Measurements from ENCODE around the gene UQCR10. TPM values are rescaled to one million over a fixed set of nuclear protein-coding genes. Genes with fewer than 3 reads are reported as not detected.

The UQCR10 gene
- total and polyA plus RNA-seq, 2 of the 4 experiments (the other 2 are of a cell fraction) = 103 to 260 TPM

DNA sequence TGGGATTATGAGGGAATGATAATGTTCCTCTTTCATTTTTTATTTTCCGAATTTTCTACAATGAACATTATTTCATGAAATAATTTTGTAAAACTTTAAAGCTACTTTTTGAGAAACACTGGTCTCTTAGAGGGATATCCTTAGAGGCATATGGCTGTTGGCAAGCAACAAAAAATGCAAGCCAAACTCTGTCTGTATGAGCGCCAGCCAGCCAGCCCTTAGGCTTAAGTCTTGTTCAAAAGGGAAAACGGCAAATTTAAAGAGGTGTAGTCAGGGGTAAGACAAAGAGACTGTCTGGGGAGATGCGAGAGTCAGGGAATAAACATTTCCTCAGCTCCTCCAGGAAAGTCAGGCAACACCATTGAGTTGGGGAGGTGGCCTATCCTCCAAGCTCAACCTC lies 48.4 kb downstream of the UQCR10 start:
- H4K5ac ChIP-seq (ENCODE audit: low read depth, low read length) = no peak overlapping the region
- no peaks in the 10 kb centered on the region for H3K9me1 ChIP-seq (ENCODE audit: insufficient read depth, low read length)
- intact Hi-C loops (cut with micrococcal nuclease) = no loop called here
- H2BK20ac ChIP-seq (ENCODE audit: low read depth, low read length) = no peak overlapping the region
- no peak overlapping the region for H3K14ac ChIP-seq (replicated peaks; ENCODE audit: low read depth, low read length)
- no peak overlapping the region for H2BK120ac ChIP-seq (ENCODE audit: low read depth, low read length)
- H3K4me3 ChIP-seq (ENCODE audit: insufficient read depth, low read depth, low read length) = no peak overlapping the region
- no peak overlapping the region for H3K18ac ChIP-seq (ENCODE audit: low read depth, low read length)
- no peak overlapping the region for H2BK5ac ChIP-seq (ENCODE audit: low read depth, low read length, poor library complexity, severe bottlenecking)
- H3K9me3 ChIP-seq (ENCODE audit: control insufficient read depth, insufficient read depth, low read length) = no peaks in the 10 kb centered on the region
- no peak overlapping the region for H4K91ac ChIP-seq (ENCODE audit: insufficient read depth, low read depth, low read length)
- POLR2A ChIA-PET (ENCODE audit: unreplicated experiment) = interaction anchor here (0.7 kb wide), 1 partner anchor 253 kb away, joined by 5 read pairs; no protein-coding TSS in a partner anchor
- ATAC-seq (ENCODE audit: low read depth) = no peak
- peaks cover 1% of the 10 kb centered on the region; the same call in 1 of the 2 replicates for H3K4me1 ChIP-seq (ENCODE audit: control insufficient read depth, insufficient read depth, low read length)
- no peak for DNase-seq
- in situ Hi-C loops (cut with MboI; ENCODE audit: low sequenced_read_pairs) = no loop called here
- dilution Hi-C loops (cut with HindIII; ENCODE audit: low sequenced_read_pairs, unreplicated experiment) = no loop called here
- CTCF ChIA-PET = no interaction called here
- H3K36me3 ChIP-seq (ENCODE audit: control insufficient read depth, insufficient read depth, low read length) = peaks cover 49% of the 10 kb centered on the region
- H2AK5ac ChIP-seq (ENCODE audit: low read depth, low read length) = no peak overlapping the region
- H3K27me3 ChIP-seq (ENCODE audit: control insufficient read depth, insufficient read depth, low read length) = no peaks in the 10 kb centered on the region
- TF ChIP-seq MXI1 (IDR thresholded peaks at IDR 0.05; ENCODE audit: borderline replicate concordance, low read depth, low read length) (no peak), NFE2L2 (IDR thresholded peaks at IDR 0.05; ENCODE audit: low read depth, low read length) (no peak), CEBPB (IDR thresholded peaks at IDR 0.05; ENCODE audit: low read depth, low read length) (no peak), MAFK (IDR thresholded peaks at IDR 0.05; ENCODE audit: low read depth, low read length) (no peak), RAD21 (IDR thresholded peaks at IDR 0.05; ENCODE audit: low read length) (no peak), CHD1 (IDR thresholded peaks at IDR 0.05; ENCODE audit: low read depth, low read length) (no peak), MAZ (IDR thresholded peaks at IDR 0.05; ENCODE audit: borderline replicate concordance, low read depth, low read length) (no peak), POLR2A (IDR thresholded peaks at IDR 0.05; ENCODE audit: low read depth, low read length) (no peak), RFX5 (IDR thresholded peaks at IDR 0.05; ENCODE audit: low read depth, low read length) (no peak), SMC3 (IDR thresholded peaks at IDR 0.05; ENCODE audit: low read depth, low read length) (no peak), FOS (IDR thresholded peaks at IDR 0.05; ENCODE audit: low read depth, low read length) (no peak)
- TF ChIP-seq, protein P1, sequence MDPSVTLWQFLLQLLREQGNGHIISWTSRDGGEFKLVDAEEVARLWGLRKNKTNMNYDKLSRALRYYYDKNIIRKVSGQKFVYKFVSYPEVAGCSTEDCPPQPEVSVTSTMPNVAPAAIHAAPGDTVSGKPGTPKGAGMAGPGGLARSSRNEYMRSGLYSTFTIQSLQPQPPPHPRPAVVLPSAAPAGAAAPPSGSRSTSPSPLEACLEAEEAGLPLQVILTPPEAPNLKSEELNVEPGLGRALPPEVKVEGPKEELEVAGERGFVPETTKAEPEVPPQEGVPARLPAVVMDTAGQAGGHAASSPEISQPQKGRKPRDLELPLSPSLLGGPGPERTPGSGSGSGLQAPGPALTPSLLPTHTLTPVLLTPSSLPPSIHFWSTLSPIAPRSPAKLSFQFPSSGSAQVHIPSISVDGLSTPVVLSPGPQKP (IDR thresholded peaks at IDR 0.05; ENCODE audit: borderline replicate concordance, low read depth, low read length) = no peak
- TF ChIP-seq, protein P2, sequence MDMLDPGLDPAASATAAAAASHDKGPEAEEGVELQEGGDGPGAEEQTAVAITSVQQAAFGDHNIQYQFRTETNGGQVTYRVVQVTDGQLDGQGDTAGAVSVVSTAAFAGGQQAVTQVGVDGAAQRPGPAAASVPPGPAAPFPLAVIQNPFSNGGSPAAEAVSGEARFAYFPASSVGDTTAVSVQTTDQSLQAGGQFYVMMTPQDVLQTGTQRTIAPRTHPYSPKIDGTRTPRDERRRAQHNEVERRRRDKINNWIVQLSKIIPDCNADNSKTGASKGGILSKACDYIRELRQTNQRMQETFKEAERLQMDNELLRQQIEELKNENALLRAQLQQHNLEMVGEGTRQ (IDR thresholded peaks at IDR 0.05; ENCODE audit: low read depth, low read length) = no peak
- TF ChIP-seq, protein P3, sequence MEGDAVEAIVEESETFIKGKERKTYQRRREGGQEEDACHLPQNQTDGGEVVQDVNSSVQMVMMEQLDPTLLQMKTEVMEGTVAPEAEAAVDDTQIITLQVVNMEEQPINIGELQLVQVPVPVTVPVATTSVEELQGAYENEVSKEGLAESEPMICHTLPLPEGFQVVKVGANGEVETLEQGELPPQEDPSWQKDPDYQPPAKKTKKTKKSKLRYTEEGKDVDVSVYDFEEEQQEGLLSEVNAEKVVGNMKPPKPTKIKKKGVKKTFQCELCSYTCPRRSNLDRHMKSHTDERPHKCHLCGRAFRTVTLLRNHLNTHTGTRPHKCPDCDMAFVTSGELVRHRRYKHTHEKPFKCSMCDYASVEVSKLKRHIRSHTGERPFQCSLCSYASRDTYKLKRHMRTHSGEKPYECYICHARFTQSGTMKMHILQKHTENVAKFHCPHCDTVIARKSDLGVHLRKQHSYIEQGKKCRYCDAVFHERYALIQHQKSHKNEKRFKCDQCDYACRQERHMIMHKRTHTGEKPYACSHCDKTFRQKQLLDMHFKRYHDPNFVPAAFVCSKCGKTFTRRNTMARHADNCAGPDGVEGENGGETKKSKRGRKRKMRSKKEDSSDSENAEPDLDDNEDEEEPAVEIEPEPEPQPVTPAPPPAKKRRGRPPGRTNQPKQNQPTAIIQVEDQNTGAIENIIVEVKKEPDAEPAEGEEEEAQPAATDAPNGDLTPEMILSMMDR (conservative IDR thresholded peaks at IDR 0.05; ENCODE audit: low read depth, low read length) = no peak
- H3K56ac ChIP-seq (ENCODE audit: extremely low read depth, insufficient read depth, low read length) = no peak overlapping the region
- no peak overlapping the region for H3K9ac ChIP-seq (ENCODE audit: low read depth, low read length)
- no peak overlapping the region for H3K4ac ChIP-seq (ENCODE audit: low read depth, low read length)
- no peak overlapping the region for H3K27ac ChIP-seq (ENCODE audit: insufficient read depth, low read length)
- H2AFZ ChIP-seq (replicated peaks; ENCODE audit: low read length, poor library complexity) = no peak overlapping the region
- H2BK15ac ChIP-seq (ENCODE audit: low read depth, low read length) = no peak overlapping the region
- BruUV-seq (replicated peaks) = no TSS peak
- H2AK9ac ChIP-seq (replicated peaks; ENCODE audit: low read depth, low read length, poor library complexity) = no peak overlapping the region
- no peaks in the 10 kb centered on the region for H3K79me1 ChIP-seq (ENCODE audit: low read depth in 1 of 2, low read length in 2 of 2)
- H3K23ac ChIP-seq (ENCODE audit: low read depth, low read length) = no peak overlapping the region
- no CpG with 5 or more reads among the region's 4 CpGs for whole genome bisulfite sequencing, 2 experiments (ENCODE audit: extremely low coverage in 2 of 2, insufficient read length in 1 of 2)
- H4K20me1 ChIP-seq (ENCODE audit: insufficient read depth, low read length) = no peaks in the 10 kb centered on the region
- H4K8ac ChIP-seq (ENCODE audit: low read depth in 2 of 2, low read length in 2 of 2) = no peak overlapping the region
- H3K4me2 ChIP-seq (ENCODE audit: low read depth, low read length) = no peak overlapping the region
